Activated CD4-positive, CD25-positive, alpha-beta regulatory T cell treated with anti-CD3 and anti-CD28 coated beads, Interleukin-2, amount 50 U/mL, for 16 hours (primary cell): Measurements from ENCODE around the gene CPT1B.
"Not testable (repeated sequence)": the region's sequence is repeated elsewhere in the genome, so short reads cannot be mapped to it uniquely, and the experiment has no call there.

Experiments
- DNase-seq: peaks from one replicate; pipeline ENCODE4 v3.0.0-alpha.2; 2020; ENCODE audit warnings: low read depth, low spot score

Gene CPT1B

DNA sequence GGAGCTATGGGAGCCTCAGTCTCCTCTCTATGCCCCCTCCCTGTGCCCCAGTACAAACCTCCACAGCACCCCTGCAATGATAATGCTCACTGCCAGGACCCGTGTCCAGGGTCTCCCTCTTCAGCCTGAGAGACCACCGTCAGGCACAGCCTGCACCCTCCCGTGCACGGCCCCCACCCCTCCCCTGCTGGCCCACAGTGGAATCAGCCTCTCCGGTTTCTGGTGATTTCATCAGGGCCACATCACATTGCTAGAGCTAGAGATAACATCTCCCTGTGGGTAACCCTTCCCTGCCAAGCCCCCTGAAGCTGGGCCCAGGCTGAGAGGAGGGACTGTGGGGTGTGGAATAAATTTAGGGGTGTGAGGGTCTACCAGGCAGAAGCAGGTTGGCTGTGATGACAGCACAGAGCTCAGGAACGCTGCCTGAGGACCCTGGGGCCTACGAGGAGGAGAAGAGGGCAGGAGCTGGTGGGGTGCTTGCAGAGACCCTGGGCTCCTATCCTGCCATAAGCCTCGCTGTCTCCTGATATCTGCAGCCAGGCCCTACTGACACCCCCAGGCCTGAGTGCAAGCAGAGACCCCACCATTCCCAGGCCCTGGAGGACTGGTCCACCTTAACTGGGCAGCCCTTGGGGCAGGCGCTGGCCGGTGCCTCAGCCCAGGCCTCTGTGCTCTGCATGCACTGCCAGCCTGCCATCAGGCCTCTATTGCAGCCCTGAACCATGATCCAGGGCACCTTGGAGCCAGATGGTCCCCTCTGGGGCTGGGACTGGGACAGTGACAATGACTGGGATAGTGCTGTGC is 32.5 kb downstream of the CPT1B start, which contains the start of gene KLHDC7B:
TSS of gene KLHDC7B (plus strand) at position 378 of the 804 bp plus-strand sequence. CDS start at position 723, 345 bp downstream.
- DNase-seq, result no peak

DNA sequence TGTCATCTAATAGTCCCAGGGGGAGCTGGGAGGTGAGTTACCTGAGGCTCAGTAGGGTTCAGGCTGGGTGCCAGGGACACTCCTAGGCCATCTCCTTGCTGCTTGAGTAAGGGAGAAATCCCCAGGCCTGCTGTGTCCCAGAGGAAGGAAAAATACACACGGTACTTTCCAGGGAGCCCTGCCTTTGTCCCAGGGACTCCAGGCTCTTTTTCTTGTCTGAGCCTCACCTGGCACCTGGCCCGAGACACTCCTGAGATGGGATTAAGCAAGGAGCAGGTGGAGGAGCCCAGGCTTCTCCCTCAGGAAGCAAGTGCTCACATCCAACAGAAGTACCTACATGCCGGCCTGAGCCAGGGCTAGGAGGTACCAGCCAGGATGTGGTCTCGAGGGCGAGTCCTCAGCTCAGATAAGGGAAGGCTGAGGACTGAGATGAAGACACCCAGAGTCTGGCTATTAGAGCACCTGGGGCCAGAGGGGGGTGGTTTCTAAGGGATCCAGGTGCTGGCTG is 33.4 kb downstream of the CPT1B start:
- no peak for DNase-seq

DNA sequence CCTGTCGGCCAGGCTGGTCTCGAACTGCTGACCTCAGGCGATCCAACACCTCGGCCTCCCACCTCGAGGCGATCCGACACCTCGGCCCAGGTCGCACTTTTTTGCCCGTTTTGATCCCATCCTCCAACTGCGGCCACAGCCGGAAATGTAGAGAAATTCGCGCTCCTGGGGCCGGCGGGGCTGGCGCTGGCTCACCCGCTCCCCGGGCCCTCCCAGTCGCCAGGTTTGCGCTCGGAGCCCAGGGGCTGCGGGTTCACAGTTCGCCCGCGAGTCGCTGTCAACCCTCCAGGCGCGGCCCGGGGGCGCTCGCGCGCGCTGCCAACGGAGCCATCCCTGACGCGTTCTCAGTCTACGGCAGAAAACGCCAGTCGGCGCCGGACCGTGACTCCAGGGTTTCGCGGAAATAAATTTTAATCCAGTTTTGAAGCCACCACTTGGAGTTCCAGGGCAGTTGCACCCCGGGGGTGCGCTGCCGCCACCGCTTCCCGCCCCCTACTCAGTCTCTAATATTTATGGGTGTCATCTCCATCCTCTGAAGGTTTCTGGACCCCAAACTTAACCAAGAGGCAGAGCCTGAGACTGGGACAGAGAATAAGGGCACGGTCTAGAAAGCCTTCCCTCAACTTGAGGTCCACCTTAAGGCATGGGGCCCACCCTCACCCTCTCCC is 34.0 kb downstream of the CPT1B start:
- peak; percentile 68 for DNase-seq

DNA sequence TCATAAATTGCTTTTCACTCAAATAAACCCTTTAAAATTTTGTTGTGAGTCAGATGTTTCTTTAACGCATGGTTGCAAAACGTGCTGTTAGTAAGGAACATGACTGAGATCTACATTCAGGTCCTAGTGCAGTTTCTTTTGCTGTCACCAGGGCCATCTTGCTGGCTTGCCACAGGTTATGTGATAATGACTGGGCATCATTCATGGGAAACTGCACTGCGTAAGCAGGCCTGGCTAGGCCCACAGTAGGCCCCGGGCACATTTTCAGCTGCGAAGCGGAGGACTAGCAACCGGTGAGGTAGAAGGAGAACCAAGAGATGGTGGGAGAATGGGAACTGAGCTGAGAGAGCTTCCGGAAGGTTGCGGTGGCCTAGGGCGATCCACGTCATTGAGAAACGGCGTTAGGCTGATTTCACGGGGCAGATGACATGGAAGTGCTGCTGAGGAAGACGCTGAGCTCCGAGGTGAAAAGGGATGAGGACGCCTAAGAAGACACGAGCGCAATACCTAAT is 35.8 kb downstream of the CPT1B start:
- no peak for DNase-seq

DNA sequence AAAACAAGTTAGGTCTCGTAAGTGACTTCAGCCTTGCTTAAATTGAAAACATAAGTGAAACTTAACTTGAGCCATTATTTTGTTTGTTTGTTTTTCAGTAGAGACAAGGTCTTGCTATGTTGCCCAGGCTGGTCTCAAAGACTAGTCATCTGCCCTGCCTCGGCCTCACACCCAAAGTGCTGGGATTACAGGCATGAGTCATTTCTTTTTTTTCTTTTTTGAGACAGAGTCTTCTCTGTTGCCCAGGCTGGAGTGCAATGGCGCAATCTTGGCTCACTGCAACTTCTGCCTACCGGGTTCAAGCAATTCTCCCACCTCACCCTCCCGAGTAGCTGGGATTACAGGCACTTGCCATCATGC is 36.6 kb downstream of the CPT1B start:
- DNase-seq, result not testable (repeated sequence)

DNA sequence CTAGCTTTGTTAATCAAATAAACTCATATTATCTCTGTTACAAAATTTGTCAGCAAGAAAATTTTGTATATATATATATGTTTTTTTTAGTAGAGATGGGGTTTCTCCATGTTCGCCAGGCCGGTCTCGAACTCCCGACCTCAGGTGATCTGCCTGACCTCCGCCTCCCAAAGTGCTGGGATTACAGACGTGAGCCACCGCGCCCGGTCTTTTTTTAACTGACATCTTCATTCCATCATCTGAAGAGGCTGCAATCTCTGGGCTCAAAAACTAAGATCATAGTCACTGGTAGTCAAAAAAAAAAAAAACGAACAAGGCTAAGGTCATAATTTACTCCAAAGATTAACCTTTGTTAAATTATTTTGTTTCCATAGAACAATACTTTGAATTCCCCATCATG is 37.8 kb downstream of the CPT1B start:
- no peak for DNase-seq

DNA sequence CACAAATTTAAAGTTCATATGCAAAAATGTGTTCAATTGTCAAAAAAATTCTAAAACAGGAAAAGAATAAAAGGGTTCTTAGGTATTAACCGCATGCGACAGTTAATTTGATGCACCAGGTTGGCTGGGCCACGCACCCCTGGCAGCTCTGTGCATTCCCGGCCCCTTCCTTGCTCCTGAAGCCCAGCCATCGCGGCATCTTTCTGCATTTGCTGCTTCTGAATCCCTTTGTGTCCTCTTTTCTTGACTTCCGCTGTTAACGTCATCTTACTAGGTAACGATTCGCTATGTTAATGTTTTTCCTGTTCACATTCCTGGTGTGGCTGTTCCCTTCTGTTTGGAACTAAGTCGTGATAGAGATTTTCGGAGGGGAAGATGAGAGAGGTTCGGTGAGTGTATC is 40.5 kb downstream of the CPT1B start:
- no peak for DNase-seq

DNA sequence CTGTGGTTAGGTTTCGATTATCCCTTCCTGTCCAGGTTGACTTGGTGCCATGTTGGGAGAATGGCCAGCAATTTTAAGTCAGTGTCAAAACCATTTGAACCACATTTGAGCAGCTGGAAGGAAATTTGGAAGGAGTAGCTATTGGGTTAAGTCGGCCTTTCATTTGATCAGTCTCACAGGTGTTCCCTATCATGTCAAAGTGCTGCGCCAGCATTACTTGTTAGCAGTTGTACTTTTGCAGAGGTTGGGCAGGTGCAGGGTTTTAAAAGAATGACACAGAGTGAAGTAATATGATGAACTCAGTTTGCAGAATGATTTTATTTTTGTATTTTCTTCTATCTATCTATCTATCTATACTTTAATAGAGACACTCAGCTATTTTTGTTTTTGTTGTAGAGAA is 42.0 kb downstream of the CPT1B start:
- DNase-seq, result no peak

DNA sequence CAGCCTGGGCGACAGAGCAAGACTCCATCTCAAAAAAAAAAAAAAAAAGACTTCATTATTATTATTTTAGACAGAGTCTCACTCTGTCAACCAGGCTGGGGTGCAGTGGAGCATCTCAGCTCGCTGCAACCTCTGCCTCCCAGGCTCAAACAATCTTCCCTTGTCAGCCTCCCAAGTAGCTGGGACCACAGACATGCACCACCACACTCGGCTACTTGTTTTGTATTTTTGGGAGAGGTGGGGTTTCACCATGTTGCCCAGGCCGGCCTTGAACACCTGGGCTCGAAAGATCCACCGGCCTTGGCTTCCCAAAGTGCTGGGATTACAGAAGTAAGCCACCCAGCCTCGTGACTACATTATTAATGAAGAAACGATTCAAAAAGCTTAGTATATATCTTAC is 43.1 kb downstream of the CPT1B start:
- DNase-seq, result no peak

DNA sequence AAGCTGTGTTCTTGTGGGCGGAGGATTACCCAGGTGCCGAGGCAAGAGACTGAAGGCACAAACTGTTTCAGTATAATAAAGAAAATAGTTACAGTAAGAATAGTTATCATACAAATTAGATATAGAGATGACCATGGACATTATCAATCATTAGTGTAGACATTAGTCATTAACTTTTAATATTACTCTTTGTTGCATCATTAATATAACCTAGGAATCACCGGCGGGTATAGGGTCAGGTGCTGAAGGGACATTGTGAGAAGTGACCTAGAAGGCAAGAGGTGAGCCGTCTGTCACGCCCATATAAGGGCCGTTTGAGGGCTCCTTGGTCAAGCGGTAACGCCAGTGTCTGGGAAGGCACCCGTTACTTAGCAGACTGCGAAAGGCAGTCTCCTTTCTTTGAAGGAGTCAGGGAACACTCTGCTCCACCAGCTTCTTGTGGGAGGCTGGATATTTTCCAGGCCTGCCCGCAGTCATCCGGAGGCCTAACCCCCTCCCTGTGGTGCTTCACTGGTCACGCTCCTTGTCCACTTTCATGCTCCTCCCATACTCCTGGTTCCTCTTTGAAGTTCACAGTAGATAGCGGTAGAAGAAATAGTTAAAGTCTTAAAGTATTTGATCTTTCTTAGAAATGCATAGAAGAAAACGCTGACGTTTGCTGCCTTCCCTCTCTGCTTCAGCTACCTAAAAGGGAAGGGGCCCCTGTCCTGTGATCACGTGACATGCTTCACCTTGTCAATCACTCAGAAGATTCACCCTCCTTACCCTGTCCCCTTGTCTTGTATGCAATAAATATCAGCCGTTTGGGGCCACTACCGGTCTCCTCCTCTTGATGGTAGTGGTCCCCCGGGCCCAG is 44.1 kb downstream of the CPT1B start:
- DNase-seq, result not testable (repeated sequence)

DNA sequence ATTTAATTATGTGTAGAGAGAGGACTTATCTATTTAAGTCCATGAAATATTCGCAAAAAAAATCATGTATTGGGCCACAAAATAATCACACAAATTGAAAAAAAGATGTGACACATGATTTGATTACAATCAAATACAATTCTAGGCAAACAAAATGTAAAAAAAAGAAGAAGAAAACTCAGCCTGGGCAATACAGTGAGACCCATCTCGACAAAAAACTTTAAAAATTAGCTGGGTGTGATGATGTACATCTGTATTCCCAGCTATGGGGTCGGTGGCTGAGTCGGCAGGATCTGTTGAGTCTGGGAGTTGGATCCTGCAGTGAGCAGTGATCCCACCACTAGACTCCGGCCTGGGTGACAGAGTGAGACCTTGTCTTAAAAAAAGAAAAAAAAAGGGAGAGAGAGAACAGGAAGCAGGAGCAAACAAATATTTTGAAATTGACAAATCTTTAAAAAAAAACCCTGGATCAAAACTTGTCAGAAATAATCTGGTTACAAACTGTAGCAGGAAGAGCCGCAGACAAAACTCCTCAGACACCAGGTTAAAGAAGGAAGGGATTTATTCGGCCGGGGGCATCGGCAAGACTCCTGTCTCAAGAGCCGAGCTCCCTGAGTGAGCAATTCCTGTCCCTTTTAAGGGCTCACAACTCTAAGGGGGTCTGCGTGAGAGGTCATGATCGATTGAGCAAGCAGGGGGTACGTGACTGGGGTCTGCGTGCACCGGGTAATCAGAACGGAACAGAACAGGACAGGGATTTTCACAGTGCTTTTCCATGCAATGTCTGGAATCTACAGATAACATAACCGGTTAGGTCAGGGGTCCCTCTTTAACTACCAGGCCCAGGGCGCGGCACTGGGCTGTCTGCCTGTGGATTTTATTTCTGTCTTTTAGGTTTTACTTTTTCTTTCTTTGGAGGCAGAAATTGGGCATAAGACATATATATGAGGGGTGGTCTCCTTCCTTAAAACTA is 45.1 kb downstream of the CPT1B start:
- DNase-seq, result no peak

DNA sequence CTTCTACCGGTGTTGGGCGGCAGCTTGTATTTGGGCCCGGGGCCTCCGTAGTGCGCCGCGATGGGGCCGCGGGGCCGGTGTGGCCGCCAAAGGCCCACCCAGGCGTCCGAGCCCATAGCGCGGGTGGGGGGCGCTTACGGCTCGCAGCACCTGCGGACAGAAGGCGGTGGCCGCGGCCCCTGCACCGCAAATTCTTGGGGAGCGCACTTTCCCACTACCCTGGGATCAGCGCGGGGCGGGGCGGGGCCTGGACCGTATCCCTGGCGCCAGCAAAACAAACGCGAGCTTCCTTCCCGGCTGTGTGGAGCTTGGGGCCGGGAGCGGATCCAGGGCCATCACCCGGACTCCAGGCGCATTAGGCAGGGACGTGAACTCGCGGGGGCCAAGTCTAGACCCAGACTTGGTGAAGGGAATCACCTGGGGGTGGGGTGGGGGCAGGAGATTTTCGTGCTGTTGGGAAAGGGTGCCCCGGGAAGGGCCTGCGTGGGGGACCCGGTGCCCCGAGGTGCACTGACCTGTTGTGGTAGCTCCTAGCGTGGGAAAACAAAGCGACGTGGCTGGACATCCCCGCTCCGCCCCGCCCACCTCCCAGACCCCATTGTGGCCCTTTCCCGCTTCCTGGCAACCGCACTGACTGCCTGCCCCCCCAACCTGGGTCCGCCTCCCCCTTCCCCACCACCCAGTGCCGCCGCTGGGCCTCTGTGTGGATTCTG is 46.1 kb downstream of the CPT1B start:
- DNase-seq, result no peak

DNA sequence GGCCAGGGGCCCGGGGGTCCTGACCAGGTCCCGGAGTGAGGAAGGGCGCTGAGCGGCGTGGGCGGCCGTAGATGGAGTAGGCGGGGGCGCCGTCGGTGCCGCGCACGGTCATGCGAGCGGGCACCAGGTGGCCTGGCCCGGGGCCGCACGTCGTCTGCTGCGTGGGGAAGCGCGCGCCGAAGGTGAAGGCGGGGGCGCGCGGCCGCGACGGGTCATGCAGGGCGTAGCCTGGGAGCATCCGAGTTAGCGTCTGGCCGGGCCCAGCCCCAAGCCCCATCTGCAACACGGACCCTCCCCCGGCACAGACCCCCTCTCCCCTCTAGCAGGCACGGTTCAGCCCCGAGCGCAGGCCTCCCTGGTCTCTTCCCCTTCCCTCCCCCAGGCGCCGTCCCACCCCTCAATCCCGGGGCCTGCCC is 46.7 kb downstream of the CPT1B start:
- no peak for DNase-seq

DNA sequence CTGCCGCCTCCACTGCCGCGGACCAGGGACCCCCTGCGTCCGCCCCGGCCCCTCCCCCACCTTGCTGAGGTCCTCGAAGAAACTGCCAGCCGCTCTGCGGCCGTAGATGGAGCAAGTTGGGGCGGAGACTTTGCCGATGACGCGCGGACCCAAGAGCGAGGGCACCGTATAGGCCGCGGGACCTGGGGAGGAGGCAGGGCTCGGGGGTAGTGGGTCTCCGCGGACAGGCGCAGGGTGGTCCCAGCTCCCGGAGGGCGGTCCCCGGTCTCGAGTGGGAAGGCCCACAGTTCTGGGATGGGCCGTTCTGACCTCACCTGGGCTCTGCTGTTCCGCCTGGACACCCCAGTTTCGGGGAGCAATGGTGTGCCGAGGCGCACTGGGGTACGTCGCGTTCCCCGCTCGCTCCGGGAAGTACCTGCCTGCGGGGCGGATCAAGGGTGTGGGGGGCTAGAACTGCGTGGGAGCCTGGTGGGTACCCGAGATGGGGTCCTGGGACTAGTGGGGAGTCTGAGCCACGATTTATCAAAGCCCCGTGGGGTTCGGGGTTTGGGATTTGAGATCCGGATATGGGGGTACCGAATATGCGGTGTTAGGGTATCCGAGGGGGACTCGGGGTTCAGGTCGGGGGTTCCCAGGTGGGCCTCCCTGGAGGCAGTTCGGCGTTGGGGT is 47.2 kb downstream of the CPT1B start:
- DNase-seq, result peak; percentile 66

DNA sequence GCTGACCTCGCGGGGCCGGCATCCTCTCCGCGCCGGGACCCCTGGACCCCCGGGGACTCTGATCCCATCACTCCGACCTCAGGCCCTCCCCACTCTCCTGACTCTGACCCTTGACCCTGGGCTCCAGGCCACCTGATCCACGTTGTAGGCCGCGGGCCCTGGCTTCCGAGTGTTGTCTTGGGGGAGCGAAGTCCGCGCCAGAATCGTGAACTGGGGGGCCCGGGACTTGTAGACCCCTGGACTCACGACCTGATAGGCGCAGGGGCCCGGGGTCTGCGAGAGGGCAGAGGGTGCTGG is 47.7 kb downstream of the CPT1B start:
- DNase-seq, result no peak

DNA sequence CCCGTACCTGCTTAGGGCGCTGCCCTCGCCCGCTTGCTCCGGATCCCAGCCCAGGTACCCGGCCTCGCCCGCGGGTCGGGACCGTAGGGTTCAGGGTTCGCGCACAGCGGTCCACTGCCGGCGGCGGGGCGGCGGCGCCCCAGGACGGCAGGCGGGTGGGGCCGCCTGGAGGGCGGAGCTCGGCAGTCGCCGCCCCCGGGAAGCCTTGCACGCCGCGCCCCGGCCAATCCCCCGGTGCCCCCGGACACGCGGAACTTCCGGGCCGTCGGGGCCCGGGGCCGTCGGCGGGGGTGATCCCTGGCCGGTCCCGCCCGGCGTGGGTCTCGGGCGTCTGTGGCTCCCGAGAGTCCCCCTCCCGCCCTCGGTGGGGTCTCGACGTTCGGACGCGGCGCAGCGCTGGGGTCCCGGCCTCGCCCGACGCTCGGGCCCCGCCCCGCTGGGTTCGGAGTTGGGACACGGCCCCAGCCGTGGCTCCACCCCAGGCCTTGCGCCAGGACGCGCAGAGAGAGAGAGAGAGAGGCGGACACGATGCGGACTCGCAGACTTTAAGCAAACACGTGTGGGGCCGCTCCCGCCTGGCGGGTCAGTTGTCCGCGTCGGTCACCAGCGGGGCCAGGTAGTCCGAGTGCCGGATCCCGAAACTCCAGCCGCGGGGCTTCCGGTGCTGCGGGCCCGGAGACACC is 48.2 kb downstream of the CPT1B start, which contains the start of gene TYMP:
TSS of gene TYMP (minus strand) at position 116 of the 683 bp plus-strand sequence. CDS start 303 bp downstream, outside the sequence.
- DNase-seq, result no peak

DNA sequence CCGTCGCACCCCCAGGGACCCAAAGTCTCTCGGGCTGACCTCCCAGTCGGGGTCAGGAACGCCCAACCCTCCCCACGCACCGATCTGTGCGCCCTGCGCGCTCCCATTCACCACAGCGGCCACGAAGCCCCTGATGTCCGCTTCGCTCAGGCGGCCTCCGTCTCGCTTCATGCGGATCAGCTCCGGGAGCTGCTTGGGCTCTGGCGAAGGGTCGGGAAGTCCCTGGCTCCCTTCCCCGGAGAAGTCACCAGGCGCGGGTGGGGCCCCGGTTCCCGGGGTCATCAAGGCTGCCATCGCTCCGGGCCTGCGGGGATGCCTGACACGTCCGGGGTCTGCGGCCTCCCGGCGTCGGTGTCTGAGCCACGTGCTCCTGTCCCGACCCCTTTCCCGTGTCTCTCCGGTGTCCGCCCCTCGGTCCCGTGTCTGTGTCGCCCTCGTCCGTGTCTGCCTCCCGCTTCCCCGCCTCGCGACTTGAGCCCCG is 48.8 kb downstream of the CPT1B start:
- no peak for DNase-seq

DNA sequence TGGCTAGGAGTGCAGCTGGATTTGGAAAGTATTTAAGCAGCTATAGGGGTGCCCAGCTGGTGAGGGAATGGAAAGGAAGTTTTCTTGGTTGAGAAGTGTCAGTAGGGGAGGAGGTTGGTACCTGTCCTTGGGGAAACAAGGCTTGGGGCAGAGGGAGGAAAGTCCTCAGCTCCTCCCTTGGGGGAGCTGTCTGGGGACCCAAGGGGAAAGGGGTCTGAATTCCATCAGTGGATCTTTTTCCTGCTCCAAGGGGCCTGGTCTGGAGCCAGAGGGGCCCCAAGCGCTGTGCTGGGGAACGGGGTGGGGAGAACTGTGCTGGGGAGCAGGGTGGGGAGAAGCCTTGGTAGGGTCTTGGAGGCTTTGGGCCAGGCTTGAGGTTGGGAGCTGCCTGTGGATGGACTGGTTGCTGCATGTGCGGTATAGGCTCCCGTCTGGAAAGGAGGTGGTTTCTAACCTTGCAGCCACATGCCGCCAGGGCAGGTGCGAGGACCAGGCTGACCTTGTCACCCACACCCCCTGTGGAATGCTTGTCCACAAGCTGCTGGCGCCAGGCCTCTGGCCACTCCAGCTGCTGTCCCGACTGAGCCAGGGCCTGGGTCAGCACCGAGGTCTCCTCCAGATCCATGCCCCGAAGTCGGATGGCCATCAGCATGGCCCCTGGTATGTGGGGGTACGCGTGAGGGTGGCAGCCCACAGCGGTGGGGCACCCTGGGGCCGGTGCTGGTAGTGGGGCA is 49.4 kb downstream of the CPT1B start:
- DNase-seq, result no peak
